ENCODE results near the gene DPH5.

DPH5 gene

DNA sequence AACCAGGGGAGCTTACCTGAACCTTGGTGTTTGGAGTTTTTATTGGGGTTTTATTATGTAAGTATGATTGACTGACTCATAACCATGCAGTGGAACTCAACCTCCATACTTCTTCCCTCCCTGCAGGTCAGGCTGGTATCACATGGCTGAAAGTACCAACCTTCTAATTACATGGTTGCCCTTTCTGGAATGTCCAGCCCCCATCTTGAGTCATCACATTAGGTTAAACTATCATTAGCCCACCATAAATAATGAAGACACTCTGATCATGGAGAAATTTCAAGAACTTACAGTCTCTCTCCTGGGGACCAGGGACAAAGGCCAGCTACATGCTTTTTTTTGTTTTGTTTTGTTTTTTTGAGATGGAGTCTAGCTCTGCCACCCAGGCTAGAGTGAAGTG, 19.2 kb upstream of the DPH5 start:
- H4K20me1 ChIP-seq (ENCODE audit: insufficient read depth, low read length), result no peaks in the 10 kb centered on the region
- H3K9ac ChIP-seq (ENCODE audit: low read length), result no peak overlapping the region
- no peaks in the 10 kb centered on the region for H3K4me1 ChIP-seq (ENCODE audit: low read length)
- H3K4me2 ChIP-seq (ENCODE audit: low read length), result no peak overlapping the region
- H3K27ac ChIP-seq (ENCODE audit: low read length), result no peak overlapping the region
- H3K36me3 ChIP-seq (replicated peaks; ENCODE audit: low read depth, low read length), result peaks cover 15% of the 10 kb centered on the region
- H3K4me3 ChIP-seq (ENCODE audit: low read length), result no peak overlapping the region
- no peak overlapping the region for H2AFZ ChIP-seq (ENCODE audit: low read depth, low read length)
- H3K79me2 ChIP-seq (ENCODE audit: low read length), result no peaks in the 10 kb centered on the region
- H3K27me3 ChIP-seq (ENCODE audit: low read depth, low read length), result no peaks in the 10 kb centered on the region
- peaks cover 7% of the 10 kb centered on the region; the same call in 1 of the 2 replicates for H3K9me3 ChIP-seq (ENCODE audit: insufficient read depth, low read length)
- TF ChIP-seq EZH2phosphoT487 (IDR thresholded peaks at IDR 0.05; ENCODE audit: low read depth) (no peak), CTCF (IDR thresholded peaks at IDR 0.05; ENCODE audit: low read depth, low read length) (no peak)

GRCh38 chr1:101044259-101044658, 18.7 kb upstream of the DPH5 start:
- H4K20me1 ChIP-seq (ENCODE audit: insufficient read depth, low read length), result no peaks in the 10 kb centered on the region
- H3K4me3 ChIP-seq (ENCODE audit: low read length), result no peak overlapping the region
- no peak overlapping the region for H3K4me2 ChIP-seq (ENCODE audit: low read length)
- no peak overlapping the region for H3K27ac ChIP-seq (ENCODE audit: low read length)
- no peaks in the 10 kb centered on the region for H3K27me3 ChIP-seq (ENCODE audit: low read depth, low read length)
- no peaks in the 10 kb centered on the region for H3K4me1 ChIP-seq (ENCODE audit: low read length)
- peaks cover 7% of the 10 kb centered on the region; the same call in 1 of the 2 replicates for H3K9me3 ChIP-seq (ENCODE audit: insufficient read depth, low read length)
- H3K36me3 ChIP-seq (replicated peaks; ENCODE audit: low read depth, low read length), result peaks cover 20% of the 10 kb centered on the region
- H3K79me2 ChIP-seq (ENCODE audit: low read length), result no peaks in the 10 kb centered on the region
- TF ChIP-seq EZH2phosphoT487 (IDR thresholded peaks at IDR 0.05; ENCODE audit: low read depth) (no peak), CTCF (IDR thresholded peaks at IDR 0.05; ENCODE audit: low read depth, low read length) (no peak)
- no peak overlapping the region for H3K9ac ChIP-seq (ENCODE audit: low read length)
- H2AFZ ChIP-seq (ENCODE audit: low read depth, low read length), result no peak overlapping the region

DNA sequence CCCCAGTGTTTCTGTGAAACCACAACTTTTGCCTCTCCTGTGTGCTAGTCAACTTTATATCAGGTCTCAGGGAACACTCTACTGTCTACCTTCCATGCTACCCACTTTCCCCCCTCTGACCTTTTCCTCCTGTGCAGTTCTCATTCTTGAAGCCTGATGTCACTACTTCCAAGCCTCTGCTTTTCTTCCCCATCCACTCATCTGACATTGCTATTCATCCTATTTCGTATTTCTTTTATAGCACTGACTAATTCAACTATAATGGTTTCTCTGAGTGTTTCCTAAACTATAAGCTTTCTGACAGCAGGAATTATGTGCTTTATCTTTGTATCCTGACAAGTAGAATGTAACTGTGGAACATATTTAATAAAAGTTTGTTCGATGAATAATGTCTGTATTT, 18.2 kb upstream of the DPH5 start:
- H3K36me3 ChIP-seq (replicated peaks; ENCODE audit: low read depth, low read length), result peaks cover 25% of the 10 kb centered on the region
- H3K4me2 ChIP-seq (ENCODE audit: low read length), result no peak overlapping the region
- H4K20me1 ChIP-seq (ENCODE audit: insufficient read depth, low read length), result no peaks in the 10 kb centered on the region

DNA sequence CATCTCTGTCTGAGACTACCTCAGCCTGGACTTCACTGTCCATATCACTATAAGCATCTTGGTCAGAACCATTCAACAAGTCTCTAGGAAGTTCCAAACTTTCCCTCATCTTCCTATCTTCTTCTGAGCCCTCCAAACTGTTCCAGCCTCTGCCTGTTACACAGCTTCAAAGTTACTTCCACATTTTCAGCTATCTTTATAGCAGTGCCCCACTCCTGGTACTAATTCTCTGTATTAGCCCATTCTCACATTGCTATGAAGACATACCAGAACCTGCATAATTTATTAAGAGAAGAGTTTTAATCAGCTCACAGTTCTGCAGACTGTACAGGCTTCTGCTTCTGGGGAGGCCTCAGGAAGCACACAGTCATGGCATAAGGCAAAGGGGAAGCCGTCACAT, 15.7 kb upstream of the DPH5 start:
- Histone ChIP-seq H3K4me2 (ENCODE audit: low read length) (no peak overlapping the region), H4K20me1 (ENCODE audit: insufficient read depth, low read length) (no peaks in the 10 kb centered on the region), H3K4me1 (ENCODE audit: low read length) (no peaks in the 10 kb centered on the region), H3K4me3 (ENCODE audit: low read length) (no peak overlapping the region), H3K9ac (ENCODE audit: low read length) (no peak overlapping the region), H3K27me3 (ENCODE audit: low read depth, low read length) (no peaks in the 10 kb centered on the region), H3K27ac (ENCODE audit: low read length) (no peak overlapping the region), H3K36me3 (replicated peaks; ENCODE audit: low read depth, low read length) (peaks cover 39% of the 10 kb centered on the region), H2AFZ (ENCODE audit: low read depth, low read length) (no peak overlapping the region), H3K79me2 (ENCODE audit: low read length) (no peaks in the 10 kb centered on the region; the same call in 1 of the 2 replicates), H3K9me3 (ENCODE audit: insufficient read depth, low read length) (peaks cover 7% of the 10 kb centered on the region; the same call in 1 of the 2 replicates)
- TF ChIP-seq CTCF (IDR thresholded peaks at IDR 0.05; ENCODE audit: low read depth, low read length) (no peak), EZH2phosphoT487 (IDR thresholded peaks at IDR 0.05; ENCODE audit: low read depth) (no peak)

More for the DNA sequence above, 18.2 kb upstream of the DPH5 start:
- Histone ChIP-seq H2AFZ (ENCODE audit: low read depth, low read length) (no peak overlapping the region), H3K79me2 (ENCODE audit: low read length) (no peaks in the 10 kb centered on the region), H3K9me3 (ENCODE audit: insufficient read depth, low read length) (peaks cover 7% of the 10 kb centered on the region; the same call in 1 of the 2 replicates), H3K4me3 (ENCODE audit: low read length) (no peak overlapping the region), H3K27me3 (ENCODE audit: low read depth, low read length) (no peaks in the 10 kb centered on the region), H3K4me1 (ENCODE audit: low read length) (no peaks in the 10 kb centered on the region), H3K27ac (ENCODE audit: low read length) (no peak overlapping the region), H3K9ac (ENCODE audit: low read length) (no peak overlapping the region)
- no peak for TF ChIP-seq CTCF (IDR thresholded peaks at IDR 0.05; ENCODE audit: low read depth, low read length)
- TF ChIP-seq EZH2phosphoT487 (IDR thresholded peaks at IDR 0.05; ENCODE audit: low read depth), result no peak
